ENCODE data around the gene TPD52L3.

- TF ChIP-seq CTCF (conservative IDR thresholded peaks at IDR 0.05; ENCODE audit: low read depth, low read length), result no peak
- TF ChIP-seq RAD21 (IDR thresholded peaks at IDR 0.05; ENCODE audit: low read length), result no peak; the same call in 1 of the 2 replicates
- no peak for TF ChIP-seq USF2 (IDR thresholded peaks at IDR 0.05; ENCODE audit: low read depth, low read length)
- TF ChIP-seq MXI1 (IDR thresholded peaks at IDR 0.05; ENCODE audit: borderline replicate concordance, low read depth, low read length), result peak; percentile 67
- TF ChIP-seq SMC3 (IDR thresholded peaks at IDR 0.05; ENCODE audit: low read depth, low read length), result no peak
These were observed 27.6 kb downstream of the TPD52L3 start for GRCh38 chr9:6355728-6356127.

Data from IMR-90 (cell line).